ENCODE data around the gene BBS9.

BBS9 gene

GRCh38 chr7:33624215-33624614 lies 494.9 kb downstream of the BBS9 start:
- no peak overlapping the region for H3K4me3 ChIP-seq (ENCODE audit: low read length)
- no peak for DNase-seq (ENCODE audit: low read depth)
- TF ChIP-seq CTCF (IDR thresholded peaks at IDR 0.05; ENCODE audit: insufficient read depth, low read depth, low read length, missing control alignments) = no peak

- no peak overlapping the region for H3K4me3 ChIP-seq (ENCODE audit: low read length)
- no peak for DNase-seq (ENCODE audit: low read depth)
- TF ChIP-seq CTCF (IDR thresholded peaks at IDR 0.05; ENCODE audit: insufficient read depth, low read depth, low read length, missing control alignments) = no peak
These were observed 497.5 kb downstream of the BBS9 start for GRCh38 chr7:33626869-33627268.

DNA sequence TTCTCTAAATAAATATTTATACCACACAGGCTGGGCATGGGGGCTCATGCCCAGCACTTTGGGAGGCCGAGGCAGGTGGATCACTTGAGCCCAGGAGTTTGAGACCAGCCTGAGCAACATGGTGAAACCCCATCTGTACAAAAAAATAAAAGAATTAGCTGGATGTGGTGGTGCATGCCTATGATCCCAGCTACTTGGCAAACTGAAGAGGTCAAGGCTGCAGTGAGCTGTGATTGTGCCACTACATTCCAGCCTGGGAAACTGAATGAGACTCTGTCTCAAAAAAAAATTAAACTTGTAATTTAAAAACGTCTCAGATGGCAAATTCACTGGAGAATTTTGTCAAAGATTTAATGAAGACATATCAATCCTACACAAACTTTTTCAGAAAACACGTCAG lies 498.4 kb downstream of the BBS9 start:
- no peak overlapping the region for H3K4me3 ChIP-seq (ENCODE audit: low read length)
- TF ChIP-seq CTCF (IDR thresholded peaks at IDR 0.05; ENCODE audit: insufficient read depth, low read depth, low read length, missing control alignments) = no peak
- no peak for DNase-seq (ENCODE audit: low read depth)

GRCh38 chr7:33628894-33629293 lies 499.5 kb downstream of the BBS9 start:
- no peak overlapping the region for H3K4me3 ChIP-seq (ENCODE audit: low read length)
- no peak for TF ChIP-seq CTCF (IDR thresholded peaks at IDR 0.05; ENCODE audit: insufficient read depth, low read depth, low read length, missing control alignments)
- DNase-seq (ENCODE audit: low read depth) = no peak

- no peak for TF ChIP-seq CTCF (IDR thresholded peaks at IDR 0.05; ENCODE audit: insufficient read depth, low read depth, low read length, missing control alignments)
- H3K4me3 ChIP-seq (ENCODE audit: low read length) = no peak overlapping the region
- DNase-seq (ENCODE audit: low read depth) = no peak
These were observed 501.0 kb downstream of the BBS9 start for GRCh38 chr7:33630359-33630758.

DNA sequence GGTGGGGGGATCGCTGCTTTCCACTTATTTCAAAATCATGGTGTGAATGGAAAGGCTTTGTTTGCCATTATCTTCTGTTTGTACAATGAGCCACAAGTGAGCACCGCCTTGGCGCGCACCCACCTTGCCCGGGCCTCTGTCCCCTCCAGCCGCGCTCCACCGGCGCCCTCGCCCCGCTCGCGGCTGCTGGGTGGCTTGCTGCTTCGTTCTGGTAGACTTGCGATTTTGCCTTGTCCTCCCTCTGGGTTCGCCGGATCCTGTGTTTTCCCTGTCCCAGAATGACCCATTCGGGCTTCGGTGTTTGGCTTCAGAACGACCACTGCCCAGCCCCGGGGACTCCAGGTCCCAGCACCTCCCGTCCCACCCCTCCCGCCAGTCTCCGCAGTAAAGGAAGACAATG lies 503.0 kb downstream of the BBS9 start:
- TF ChIP-seq CTCF (IDR thresholded peaks at IDR 0.05; ENCODE audit: insufficient read depth, low read depth, low read length, missing control alignments) = no peak
- no peak for DNase-seq (ENCODE audit: low read depth)
- H3K4me3 ChIP-seq (ENCODE audit: low read length) = no peak overlapping the region

- no peak for DNase-seq (ENCODE audit: low read depth)
- H3K4me3 ChIP-seq (ENCODE audit: low read length) = no peak overlapping the region
- no peak for TF ChIP-seq CTCF (IDR thresholded peaks at IDR 0.05; ENCODE audit: insufficient read depth, low read depth, low read length, missing control alignments)
These were observed 503.6 kb downstream of the BBS9 start for GRCh38 chr7:33632840-33633525.
